Lower leg skin (tissue), 3 donors: ENCODE measurements around the gene ADAM17.

ENCODE experiments used
- CTCF ChIP-seq, 3 donors: fragments of 450-650 bp; IDR thresholded peaks; one replicate each; pipeline ENCODE4 v1.5.1; 2016; ENCODE audit warnings: antibody characterized with exemption in 3 of 3, mild to moderate bottlenecking in 3 of 3, moderate library complexity in 2 of 3
- POLR2A ChIP-seq, 2 donors: fragments of 450-650 bp; IDR thresholded peaks; one replicate each; pipeline ENCODE4 v1.6.1; 2016 to 2017; ENCODE audit warnings: antibody characterized with exemption in 2 of 2, mild to moderate bottlenecking in 1 of 2, moderate library complexity in 1 of 2

GRCh38 chr2:9517118-9517782 is 38.4 kb downstream of the ADAM17 start:
- TF ChIP-seq CTCF (IDR thresholded peaks at IDR 0.05) (no peak), POLR2A (IDR thresholded peaks at IDR 0.05) (no peak)
